Uterus (tissue), 2 donors: ENCODE results near the gene RNASE13.

Experiments used
- POLR2A ChIP-seq, 2 donors: fragments of 450-650 bp; IDR thresholded peaks; one replicate each; pipeline ENCODE4 v1.6.1; 2016; ENCODE audit warnings: antibody characterized with exemption in 2 of 2, mild to moderate bottlenecking in 1 of 2, moderate library complexity in 1 of 2
- TF ChIP-seq, protein P1 (sequence below), 4 experiments: fragments of 200-600 bp in 2 of 4; fragments of 450-650 bp in 2 of 4; sonication (generic) in 2 of 4; IDR thresholded peaks; one replicate each; pipeline ENCODE4 v1.5.1; 2016 to 2019; ENCODE audit warnings: antibody characterized with exemption in 4 of 4, mild to moderate bottlenecking in 2 of 4, moderate library complexity in 1 of 4

DNA sequence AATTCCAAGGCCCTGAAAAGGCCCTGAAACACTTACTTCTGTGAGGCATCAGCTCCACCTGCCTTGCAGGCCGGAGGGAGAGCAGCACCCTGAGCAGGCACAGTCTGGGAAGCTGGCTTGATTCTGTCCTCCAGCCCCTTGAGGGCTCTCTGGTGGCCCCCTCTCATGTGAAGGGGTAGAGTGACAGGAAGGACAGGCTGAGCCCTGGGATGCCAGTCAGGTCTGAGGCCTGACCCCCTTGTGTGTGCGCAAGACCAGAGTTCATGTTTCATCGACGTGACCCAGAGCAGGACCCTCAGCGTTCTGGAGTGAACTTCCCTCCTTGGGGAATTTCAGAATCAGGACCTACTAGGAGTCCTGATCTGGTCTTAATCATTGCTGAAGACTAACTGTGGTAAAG, 24.3 kb upstream of the RNASE13 start:
- TF ChIP-seq, protein P1, sequence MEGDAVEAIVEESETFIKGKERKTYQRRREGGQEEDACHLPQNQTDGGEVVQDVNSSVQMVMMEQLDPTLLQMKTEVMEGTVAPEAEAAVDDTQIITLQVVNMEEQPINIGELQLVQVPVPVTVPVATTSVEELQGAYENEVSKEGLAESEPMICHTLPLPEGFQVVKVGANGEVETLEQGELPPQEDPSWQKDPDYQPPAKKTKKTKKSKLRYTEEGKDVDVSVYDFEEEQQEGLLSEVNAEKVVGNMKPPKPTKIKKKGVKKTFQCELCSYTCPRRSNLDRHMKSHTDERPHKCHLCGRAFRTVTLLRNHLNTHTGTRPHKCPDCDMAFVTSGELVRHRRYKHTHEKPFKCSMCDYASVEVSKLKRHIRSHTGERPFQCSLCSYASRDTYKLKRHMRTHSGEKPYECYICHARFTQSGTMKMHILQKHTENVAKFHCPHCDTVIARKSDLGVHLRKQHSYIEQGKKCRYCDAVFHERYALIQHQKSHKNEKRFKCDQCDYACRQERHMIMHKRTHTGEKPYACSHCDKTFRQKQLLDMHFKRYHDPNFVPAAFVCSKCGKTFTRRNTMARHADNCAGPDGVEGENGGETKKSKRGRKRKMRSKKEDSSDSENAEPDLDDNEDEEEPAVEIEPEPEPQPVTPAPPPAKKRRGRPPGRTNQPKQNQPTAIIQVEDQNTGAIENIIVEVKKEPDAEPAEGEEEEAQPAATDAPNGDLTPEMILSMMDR (IDR thresholded peaks at IDR 0.05), result no peak
- no peak for TF ChIP-seq POLR2A (IDR thresholded peaks at IDR 0.05)
